ENCODE results near the gene SAMHD1.
"Not testable (repeated sequence)": the region's sequence is repeated elsewhere in the genome, so short reads cannot be mapped to it uniquely, and the experiment has no call there.

Gene SAMHD1

DNA sequence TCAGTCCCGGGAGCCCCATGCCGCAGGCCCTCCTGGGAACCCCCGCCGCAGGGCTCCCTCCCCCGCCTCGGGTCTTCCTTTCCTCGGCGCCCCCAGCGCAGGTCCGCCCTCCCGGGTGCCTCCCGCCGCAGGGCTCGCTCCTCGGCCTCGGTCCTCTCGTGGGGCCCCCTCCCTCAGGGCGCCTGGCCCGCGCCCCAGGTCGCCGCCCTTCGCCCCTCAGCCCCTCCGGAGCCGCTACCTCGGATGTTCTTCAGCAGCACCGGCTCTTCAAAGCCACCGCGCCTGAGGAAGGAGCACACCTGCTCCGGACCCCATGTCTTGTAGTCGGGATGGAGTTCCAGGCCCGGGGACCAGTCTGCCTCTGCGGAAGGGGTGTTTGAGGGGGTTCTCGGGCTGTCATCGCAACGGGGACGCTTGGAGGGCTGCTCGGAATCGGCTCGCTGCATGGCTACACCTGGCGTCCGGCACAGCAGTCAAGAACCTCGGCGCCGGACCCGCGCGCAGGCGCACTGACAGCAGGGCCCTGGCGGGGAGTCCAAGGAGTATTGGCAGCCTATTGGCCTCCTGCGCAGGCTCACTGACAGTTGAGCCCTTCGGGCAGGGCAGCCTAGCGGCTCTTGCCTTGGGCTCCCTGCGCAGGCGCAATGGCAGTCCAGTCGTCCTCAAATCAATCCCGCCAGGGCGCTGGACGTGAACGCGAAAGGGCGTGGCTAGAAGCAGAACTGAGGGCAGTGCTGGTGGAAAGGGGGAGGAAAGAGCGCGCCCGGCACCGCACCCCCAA is at the start of gene SAMHD1:
TSS of gene SAMHD1 (minus strand) at position 511 of the 781 bp plus-strand sequence. CDS start at position 446, 65 bp downstream.
- peak; percentile 94 for DNase-seq (ENCODE audit: low read depth, low spot score)

DNA sequence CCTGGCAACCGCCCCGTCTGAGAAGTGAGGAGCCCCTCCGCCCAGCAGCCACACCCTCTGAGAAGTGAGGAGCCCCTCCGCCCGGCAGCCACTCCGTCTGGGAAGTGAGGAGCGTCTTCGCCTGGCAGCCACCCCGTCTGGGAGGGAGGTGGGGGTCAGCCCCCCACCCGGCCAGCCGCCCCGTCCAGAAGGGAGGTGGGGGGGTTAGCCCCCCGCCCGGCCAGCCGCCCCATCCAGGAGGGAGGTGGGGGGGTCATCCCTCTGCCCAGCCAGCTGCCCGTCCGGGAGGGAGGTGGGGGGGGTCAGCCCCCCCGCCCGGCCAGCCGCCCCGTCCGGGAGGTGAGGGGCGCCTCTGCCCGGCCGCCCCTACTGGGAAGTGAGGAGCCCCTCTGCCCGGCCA is 48.7 kb upstream of the SAMHD1 start:
- DNase-seq (ENCODE audit: low read depth, low spot score), result not testable (repeated sequence)

DNA sequence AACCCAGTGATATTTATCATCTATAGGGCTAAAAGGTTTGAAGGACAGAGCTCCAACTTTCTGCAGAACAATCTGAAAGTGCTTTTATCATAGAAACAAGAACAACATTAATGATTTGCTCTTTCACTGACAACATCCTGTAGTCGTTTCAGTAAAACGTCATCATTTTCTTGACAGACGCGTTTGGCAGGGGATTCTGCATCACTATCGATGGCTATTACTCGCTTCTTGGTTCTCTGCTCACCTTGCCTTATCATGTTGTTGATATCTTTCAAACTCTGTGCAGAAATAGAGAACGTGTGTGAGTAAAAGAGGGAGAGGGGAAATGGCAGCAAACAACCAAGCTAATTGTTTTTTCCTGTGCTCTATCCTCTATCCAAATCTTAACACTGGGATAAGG is 47.1 kb upstream of the SAMHD1 start:
- no peak for DNase-seq (ENCODE audit: low read depth, low spot score)

DNA sequence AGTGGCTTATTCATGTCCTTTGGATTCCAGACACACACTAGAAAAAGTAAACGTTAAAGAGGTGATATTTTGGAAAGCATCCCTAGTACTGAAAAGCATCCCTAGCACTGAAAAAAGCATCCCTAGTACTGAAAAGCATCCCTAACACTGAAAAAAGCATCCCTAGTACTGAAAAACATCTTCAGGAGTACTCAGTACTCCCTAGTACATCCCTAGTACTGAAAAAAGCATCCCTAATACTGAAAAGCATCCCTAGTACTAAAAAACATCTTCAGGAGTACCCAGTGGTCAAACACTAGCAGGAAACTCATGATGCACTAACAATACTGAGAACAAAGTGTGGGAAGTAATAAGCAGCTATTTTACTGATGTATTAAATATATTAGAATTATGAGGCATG is 45.6 kb upstream of the SAMHD1 start:
- DNase-seq (ENCODE audit: low read depth, low spot score), result no peak

DNA sequence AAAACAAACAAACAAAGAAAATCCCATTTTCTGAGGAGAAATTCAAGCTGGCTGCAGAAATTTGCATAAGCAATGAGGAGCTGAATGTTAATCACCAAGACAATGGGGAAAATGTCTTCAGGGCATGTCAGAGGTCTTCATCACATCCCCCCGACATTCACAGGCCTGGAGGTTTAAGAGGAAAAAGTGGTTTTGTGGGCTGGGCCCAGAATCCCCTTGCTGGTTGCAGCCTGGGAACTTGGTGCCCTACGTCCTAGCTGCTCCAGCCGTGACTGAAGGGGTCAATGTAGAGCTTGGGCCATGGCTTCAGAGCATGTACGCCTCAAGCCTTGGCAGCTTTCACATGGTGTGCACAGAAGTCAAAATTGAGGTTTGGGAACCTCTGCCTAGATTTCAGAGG is 42.7 kb upstream of the SAMHD1 start:
- DNase-seq (ENCODE audit: low read depth, low spot score), result not testable (repeated sequence)

DNA sequence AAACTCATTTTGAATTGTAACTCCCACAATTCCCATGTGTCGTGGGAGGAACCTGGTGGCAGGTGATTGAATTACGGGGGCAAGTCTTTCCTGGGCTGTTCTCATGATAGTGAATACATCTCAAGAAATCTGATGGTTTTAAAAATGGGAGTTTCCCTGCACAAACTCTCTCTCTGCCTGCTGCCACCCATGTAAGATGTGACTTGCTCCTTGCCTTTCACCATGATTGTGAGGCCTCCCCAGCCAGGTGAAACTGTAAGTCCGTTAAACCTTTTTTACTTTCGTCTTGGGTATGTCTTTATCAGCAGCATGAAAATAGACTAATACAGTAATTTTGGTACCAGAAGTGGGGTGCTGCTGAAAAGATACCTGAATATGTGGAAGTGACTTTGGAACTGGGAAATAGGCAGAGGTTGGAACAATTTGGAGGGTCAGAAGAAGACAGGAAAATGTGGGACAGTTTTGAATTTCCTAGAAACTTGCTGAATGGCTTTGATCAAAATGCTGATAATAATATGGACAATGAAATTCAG is 41.4 kb upstream of the SAMHD1 start:
- no peak for DNase-seq (ENCODE audit: low read depth, low spot score)

DNA sequence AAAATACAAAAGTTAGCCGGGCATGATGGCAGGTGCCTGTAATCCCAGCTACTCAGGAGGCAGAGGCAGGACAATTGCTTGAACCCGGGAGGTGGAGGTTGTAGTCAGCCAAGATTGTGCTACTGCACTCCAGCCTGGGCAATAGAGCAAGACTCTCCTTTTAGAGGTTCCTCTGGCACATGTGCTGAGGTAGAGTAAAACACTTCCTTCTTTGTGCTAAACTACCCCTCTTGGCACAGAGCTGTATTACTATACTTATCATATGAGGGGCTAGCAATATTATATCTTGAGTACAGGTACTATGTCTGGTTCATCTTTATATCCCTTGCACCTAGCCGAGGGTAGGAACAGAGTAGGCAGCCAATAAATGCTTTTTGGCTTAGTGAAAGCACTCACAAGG is 40.2 kb upstream of the SAMHD1 start:
- DNase-seq (ENCODE audit: low read depth, low spot score), result no peak

DNA sequence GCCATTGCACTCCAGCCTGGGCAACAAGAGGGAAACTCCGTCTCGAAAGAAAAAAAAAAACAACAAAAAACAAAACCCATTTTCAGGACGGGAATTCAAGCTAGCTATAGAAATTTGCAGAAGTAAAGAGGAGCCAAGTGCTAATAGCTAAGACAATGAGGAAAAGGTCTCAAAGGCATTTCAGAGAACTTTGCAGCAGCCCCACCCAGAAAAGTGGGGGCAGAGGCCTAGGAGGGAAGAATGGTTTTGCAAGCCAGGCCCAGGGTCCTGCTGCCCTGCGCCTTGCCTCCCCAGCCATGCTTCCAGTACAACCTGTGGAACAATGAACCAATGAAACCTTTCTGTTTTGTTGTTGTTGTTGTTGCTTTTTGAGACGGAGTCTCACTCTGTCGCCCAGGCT is 38.3 kb upstream of the SAMHD1 start:
- DNase-seq (ENCODE audit: low read depth, low spot score), result peak; percentile 5

DNA sequence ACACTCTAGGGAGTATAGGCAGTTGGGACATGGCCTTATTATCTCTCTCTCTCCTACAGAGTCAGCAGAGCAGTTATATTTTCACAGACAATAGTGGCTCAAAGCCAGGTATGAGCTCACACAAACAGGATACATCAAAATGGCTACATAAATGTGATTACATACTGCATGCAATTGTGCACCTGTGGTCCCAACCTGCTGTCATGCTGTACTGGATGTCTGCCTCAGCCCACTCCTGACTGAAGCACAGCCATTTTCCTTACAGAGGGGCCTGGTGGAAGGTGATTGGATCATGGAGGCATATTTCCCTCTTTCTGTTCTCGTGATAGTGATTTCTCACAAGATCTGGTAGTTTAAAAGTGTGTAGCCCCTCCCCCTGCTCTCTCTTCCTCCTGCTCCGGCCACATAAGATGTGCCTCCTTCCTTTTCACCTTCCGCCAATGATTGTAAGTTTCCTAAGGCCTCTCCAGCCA is 37.0 kb upstream of the SAMHD1 start:
- DNase-seq (ENCODE audit: low read depth, low spot score), result no peak

DNA sequence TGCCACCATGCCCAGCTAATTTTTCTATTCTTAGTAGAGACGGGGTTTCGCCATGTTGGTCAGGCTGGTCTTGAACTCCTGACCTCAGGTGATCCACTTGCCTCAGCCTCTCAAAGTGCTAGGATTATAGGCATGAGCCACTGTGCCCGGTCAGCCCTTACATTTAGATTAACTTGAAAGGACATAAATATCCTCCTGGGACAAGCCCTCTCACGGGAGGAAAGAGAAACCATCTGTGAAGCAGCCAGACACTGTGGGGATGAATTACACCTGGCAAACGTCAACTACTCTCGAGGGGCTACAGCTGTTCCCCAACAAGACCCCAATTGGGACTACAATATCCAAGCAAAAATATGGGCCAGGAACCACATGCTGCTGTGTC is 32.7 kb upstream of the SAMHD1 start:
- DNase-seq (ENCODE audit: low read depth, low spot score), result no peak

DNA sequence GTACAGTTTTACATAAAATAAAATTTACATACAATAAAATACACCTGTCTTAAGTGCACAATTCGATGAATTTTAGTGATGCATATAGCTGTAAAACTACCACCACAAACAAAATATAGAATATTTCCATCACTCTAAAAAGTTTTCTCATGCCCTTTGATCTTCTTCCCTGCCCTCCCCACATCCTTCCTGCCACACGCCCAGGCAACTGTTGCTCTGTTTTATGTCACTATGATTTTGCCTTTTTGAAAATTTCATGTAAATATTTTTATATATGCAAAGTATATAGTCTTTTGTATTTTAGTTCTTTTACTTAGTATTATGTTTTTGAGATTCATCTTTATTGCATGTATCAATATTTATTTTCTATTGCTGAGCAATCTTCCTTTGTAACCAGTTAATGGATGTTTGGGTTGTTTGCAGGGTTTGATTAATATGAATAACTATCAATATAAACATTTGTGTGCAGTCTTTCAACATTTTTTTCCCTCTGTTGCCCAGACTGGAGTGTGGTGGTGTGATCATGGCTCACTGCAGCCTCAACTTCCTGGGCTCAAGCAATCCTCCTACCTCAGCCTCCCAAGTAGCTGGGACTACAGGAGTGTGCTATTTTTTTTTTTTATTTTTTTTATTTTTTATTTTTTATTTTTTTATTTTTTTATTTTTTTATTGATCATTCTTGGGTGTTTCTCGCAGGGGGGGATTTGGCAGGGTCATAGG is 23.8 kb upstream of the SAMHD1 start:
- no peak for DNase-seq (ENCODE audit: low read depth, low spot score)

DNA sequence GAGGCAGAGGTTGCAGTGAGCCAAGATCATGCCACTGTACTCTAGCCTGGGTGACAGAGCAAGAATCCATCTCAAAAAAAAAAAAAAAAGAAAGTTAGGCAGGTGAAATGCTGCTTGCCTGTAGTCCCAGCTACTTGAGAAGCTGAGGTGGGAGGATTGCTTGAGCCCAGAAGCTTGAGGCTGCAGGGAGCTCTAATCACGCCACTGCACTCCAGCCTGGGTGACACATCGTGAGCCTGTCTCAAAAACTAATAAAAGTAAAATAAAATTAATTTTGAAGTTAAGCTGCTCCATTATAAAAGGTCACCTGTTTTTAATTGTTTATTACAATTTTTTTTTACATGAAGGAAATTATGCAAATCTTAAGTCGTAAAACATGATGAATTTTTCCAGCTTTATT is 23.2 kb upstream of the SAMHD1 start:
- no peak for DNase-seq (ENCODE audit: low read depth, low spot score)

DNA sequence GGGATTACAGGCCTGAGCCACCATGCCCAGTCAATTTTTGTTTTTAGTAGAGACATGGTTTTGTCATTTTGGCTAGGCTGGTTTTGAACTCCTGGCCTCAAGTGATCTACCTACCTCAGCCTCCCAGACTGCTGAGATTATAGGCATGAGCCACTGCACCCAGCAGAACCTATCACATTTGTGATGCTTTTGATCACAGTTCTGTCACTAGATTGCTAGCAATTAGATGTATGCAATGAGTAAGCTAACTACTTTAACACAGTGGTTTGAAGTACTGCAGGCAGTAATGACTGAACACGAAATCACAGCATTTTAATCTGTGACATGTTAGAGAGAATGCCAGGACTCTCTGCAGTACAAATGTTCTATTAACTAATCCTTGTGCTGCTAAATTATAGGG is 19.6 kb upstream of the SAMHD1 start:
- no peak for DNase-seq (ENCODE audit: low read depth, low spot score)

DNA sequence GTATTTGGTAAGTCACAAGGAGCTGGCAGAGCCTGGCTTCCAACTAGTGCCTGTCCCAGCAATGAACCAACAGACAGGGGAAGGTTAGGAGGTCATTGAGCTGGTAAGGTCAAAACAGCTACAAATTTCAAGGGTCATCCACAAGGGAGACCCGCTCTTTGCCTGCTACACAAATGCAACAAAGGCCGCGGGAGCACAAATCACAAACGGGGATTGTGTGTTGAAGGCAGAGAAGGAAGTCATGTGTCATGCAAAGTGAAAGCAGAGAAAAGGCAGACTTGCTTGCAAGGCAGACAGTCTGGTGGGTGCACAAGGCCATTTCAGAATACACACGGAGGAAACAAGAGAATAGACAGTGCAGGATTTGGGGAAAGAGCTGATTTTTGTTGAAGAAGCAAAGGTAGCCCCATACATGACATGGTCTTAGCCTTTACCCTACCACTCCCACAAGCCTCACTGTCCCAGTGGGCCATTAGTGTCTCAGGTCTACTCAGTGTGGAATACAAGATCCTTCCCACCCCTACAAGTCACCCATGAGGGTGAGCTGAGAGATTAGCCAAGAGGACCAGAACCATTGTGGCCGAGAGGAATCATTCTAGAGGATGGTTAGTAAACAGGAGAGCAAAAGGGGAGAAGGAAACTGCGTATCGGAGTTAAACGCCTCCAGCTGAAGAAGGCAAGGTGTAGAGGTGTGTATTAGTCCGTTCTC is 18.1 kb upstream of the SAMHD1 start:
- DNase-seq (ENCODE audit: low read depth, low spot score), result no peak

DNA sequence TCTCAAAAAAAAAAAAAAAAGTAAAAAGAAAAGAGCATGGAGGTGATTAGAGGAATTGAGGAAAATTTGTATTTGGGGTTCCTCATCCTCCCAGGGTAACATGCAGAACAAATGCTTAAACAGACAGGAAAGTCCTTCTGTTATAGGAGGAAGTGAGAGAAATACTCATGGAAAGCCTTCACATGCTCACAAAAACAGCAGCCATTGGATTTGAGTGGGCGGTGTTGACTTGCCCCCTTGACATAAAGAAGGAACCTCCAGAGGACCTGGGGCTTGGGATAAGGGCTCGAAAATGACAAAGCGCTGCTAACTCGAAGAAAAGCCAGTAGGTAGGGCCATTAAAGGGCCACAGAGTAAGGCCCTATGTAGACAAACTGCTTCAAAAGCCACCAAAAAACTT is 17.5 kb upstream of the SAMHD1 start:
- no peak for DNase-seq (ENCODE audit: low read depth, low spot score)

DNA sequence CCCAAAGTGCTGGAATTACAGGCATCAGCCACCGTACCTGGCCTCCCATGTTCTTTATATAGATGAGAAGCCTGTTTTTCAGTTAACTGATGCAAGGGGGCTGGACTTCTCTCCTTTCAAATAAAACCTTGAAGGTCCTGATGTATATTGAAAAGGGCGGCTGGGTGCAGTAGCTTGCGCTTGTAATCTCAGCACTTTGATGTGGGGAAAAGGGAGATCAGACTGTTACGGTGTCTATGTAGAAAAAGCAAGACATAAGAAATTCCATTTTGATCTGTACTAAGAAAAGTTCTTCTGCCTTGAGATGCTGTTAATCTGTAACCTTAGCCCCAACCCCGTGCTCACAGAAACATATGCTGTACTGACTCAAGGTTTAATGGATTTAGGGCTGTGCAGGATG is 16.1 kb upstream of the SAMHD1 start:
- DNase-seq (ENCODE audit: low read depth, low spot score), result no peak

DNA sequence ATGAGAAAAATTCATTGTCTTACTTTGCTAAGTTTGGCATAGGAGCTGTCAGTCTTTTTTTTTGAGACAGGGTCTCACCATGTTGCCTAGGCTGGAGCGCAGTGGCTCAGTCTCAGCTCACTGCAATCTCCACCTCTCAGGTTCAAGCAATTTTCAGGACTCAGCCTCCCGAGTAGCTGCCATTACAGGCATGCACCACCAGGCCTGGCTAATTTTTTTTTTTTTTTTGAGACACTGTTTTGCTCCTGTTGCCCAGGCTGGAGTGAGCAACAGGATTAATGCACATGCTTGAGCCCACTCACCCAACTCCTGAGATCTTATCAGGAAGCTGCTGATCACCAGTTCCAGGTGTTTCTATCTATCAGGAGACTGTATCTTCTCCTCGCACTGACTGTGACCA is 15.5 kb upstream of the SAMHD1 start:
- DNase-seq (ENCODE audit: low read depth, low spot score), result not testable (repeated sequence)

DNA sequence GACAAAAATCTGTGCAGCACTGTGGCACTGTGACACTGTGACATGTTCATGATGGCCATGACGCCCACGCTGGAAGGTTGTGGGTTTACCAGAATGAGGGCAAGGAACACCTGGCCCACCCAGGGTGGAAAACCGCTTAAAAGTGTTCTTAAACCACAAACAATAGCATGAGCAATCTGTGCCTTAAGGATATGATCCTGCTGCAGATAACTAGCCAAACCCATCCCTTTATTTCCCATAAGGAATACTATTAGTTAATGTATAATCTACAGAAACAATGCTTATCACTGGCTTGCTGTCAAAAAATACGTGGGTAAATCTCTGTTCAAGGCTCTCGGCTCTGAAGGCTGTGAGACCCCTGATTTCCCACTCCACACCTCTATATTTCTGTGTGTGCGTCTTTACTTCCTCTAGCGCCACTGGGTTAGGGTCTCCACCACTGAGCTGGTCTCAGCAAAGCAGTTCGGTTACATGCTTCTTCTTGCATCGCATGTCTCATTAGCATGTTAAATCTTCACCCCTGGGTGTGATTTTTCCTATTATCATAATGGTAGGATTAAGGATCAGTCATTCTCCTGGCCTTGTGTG is 10.9 kb upstream of the SAMHD1 start:
- DNase-seq (ENCODE audit: low read depth, low spot score), result not testable (repeated sequence)

DNA sequence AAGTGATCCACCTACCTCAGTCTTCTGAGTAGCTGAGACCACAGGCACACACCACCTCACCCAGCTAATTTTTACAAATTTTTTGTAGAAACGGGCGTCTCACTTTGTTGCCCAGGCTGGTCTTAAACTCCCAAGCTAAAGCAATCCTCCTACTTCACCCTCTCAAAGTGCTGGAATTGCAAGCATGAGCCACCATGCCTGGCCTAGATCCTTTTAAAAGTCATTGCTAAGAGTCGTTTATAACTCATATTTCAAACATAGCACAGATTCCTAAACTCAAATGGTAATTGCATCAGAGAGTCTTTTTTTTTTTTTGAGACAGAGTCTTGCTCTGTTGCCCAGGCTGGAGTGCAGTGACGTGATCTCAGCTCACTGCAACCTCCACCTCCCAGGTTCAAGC is 7.7 kb upstream of the SAMHD1 start:
- DNase-seq (ENCODE audit: low read depth, low spot score), result no peak

DNA sequence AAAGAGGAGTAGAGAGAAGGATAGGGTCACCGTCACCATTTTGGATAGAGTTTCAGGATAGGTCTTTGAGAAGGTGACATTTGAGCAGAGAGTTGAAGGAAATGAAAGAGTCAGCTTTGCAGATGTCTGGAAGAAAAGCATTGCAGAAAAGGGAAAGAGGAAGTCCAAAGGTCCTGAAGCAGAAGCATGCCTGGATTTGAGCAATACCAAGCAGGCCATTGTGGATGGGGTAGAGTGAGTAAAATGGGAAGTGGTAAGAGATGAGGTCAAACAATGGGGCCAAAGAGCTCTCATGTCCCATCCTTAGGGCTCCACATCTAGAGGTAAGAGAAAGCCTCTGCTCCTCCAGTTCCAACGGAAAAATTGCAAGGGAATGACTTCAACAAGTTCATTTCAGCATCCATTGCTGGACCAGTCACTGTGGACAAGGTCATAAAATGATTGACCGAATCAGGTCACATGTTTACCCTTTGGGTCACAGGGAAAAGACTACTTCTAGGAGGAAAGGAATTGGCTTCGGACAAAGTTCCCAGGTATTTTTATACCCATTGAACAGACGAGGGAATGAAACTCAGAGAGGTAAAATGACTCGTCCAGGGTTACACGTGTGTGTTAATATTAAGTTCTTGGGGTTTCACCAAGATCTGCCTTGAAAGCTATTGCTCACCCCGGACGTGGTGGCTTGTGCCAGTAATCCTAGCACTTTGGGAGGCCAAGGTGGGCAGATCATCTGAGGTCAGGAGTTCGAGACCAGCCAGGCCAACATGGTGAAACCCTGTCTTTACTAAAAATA is 6.6 kb upstream of the SAMHD1 start:
- DNase-seq (ENCODE audit: low read depth, low spot score), result no peak

DNA sequence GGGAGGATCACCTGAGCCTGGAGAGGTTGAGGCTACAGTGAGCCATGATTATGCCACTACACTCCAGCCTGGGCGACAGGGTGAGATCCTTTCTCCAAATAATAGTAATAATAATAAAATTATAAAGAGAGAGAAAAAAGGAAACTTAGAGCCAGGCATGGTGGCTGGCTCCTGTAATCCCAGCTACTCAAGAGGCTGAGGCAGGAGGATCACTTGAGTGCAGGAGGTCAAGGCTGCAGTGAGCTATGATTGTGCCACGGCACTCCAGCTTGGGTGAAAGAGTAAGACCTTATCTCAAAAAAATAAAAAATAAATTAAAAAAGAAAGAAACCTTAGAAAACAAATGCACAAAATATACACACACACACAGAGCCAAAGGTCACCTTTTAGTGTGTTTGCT is 5.2 kb upstream of the SAMHD1 start:
- no peak for DNase-seq (ENCODE audit: low read depth, low spot score)

Data from ELF-1 (cell line).